SK-N-SH (cell line): ENCODE results near the gene SLC25A25.

Experiments
- CTCF ChIP-seq: fragments of 200-600 bp; sonication (generic); IDR thresholded peaks from 2 replicates; pipeline ENCODE4 v1.6.1; 2017; ENCODE audit warnings: antibody characterized with exemption, mild to moderate bottlenecking, moderate library complexity
- EP300 ChIP-seq, 2 experiments: IDR thresholded peaks; 2 replicates each; pipeline versions ENCODE4 v1.4.0 to v1.6.1; 2012; ENCODE audit warnings: borderline replicate concordance in 1 of 2, low read depth in 1 of 2, low read length in 1 of 2
- EZH2phosphoT487 ChIP-seq: fragments of 200-600 bp; sonication (generic); IDR thresholded peaks from 2 replicates; pipeline ENCODE4 v1.6.1; 2017; ENCODE audit warnings: low read depth, mixed run types, mild to moderate bottlenecking, antibody characterized with exemption, moderate library complexity, borderline replicate concordance
- FOSL2 ChIP-seq: IDR thresholded peaks from 2 replicates; pipeline ENCODE4 v1.4.0; 2012; ENCODE audit warnings: low read depth, mild to moderate bottlenecking, moderate library complexity, borderline replicate concordance
- JUND ChIP-seq: IDR thresholded peaks from 2 replicates; pipeline ENCODE4 v1.4.0; 2012
- MAX ChIP-seq: IDR thresholded peaks from 2 replicates; pipeline ENCODE4 v1.4.0; 2012; ENCODE audit warnings: low read depth
- MEF2A ChIP-seq: IDR thresholded peaks from 2 replicates; pipeline ENCODE4 v1.4.0; 2012; ENCODE audit warnings: low read depth, borderline replicate concordance
- REST ChIP-seq: IDR thresholded peaks from 2 replicates; pipeline ENCODE4 v1.6.1; 2012; ENCODE audit warnings: mild to moderate bottlenecking, low read depth, low read length, moderate library complexity
- RFX5 ChIP-seq: IDR thresholded peaks from 2 replicates; pipeline ENCODE4 v1.6.1; 2012; ENCODE audit warnings: mild to moderate bottlenecking, improper control_type of control experiment, low read length
- RXRA ChIP-seq: IDR thresholded peaks from 2 replicates; pipeline ENCODE4 v1.4.0; 2012; ENCODE audit warnings: low read depth, mild to moderate bottlenecking, borderline replicate concordance
- SMC3 ChIP-seq: IDR thresholded peaks from 2 replicates; pipeline ENCODE4 v1.6.1; 2012; ENCODE audit warnings: low read depth, low read length, improper control_type of control experiment
- ZBTB33 ChIP-seq: IDR thresholded peaks from 2 replicates; pipeline ENCODE4 v1.4.0; 2012; ENCODE audit warnings: low read depth, borderline replicate concordance

- no peak for TF ChIP-seq RXRA
- no peak for TF ChIP-seq CTCF
- no peak for TF ChIP-seq EZH2phosphoT487
- no peak for TF ChIP-seq EP300 (IDR thresholded peaks at IDR 0.05; ENCODE audit: borderline replicate concordance in 1 of 2, low read depth in 1 of 2, low read length in 1 of 2)
- no peak for TF ChIP-seq MAX
- TF ChIP-seq SMC3, result no peak
- TF ChIP-seq MEF2A, result no peak
- TF ChIP-seq REST, result no peak
- no peak for TF ChIP-seq JUND
- no peak for TF ChIP-seq FOSL2
- no peak for TF ChIP-seq ZBTB33
- no peak for TF ChIP-seq RFX5
These were observed 18.2 kb upstream of the SLC25A25 start for GRCh38 chr9:128049843-128050242.
